IPS DF 19.7 (cell line): ENCODE results near the gene TSPAN8.
"Not testable (repeated sequence)": the region's sequence is repeated elsewhere in the genome, so short reads cannot be mapped to it uniquely, and the experiment has no call there.

ENCODE experiments used
- DNase-seq: peaks from one replicate; pipeline ENCODE4 v3.0.0-alpha.2; 2013; ENCODE audit warnings: low read depth, low spot score

The TSPAN8 gene

GRCh38 chr12:71128191-71128788 lies 29.5 kb downstream of the TSPAN8 start:
- DNase-seq, result no peak

- DNase-seq, result no peak
These were observed 31.9 kb downstream of the TSPAN8 start for GRCh38 chr12:71125949-71126348.

- DNase-seq, result no peak
These were observed 32.3 kb downstream of the TSPAN8 start for GRCh38 chr12:71125515-71125914.

GRCh38 chr12:71124835-71125460 lies 32.9 kb downstream of the TSPAN8 start:
- DNase-seq, result no peak

GRCh38 chr12:71113148-71113547 lies 44.7 kb downstream of the TSPAN8 start:
- not testable (repeated sequence) for DNase-seq

- no peak for DNase-seq
These were observed 48.0 kb downstream of the TSPAN8 start for GRCh38 chr12:71109834-71110233.

- DNase-seq, result no peak
These were observed 49.4 kb downstream of the TSPAN8 start for GRCh38 chr12:71108355-71108754.

GRCh38 chr12:71107936-71108335 lies 49.9 kb downstream of the TSPAN8 start:
- DNase-seq, result no peak

GRCh38 chr12:71105956-71106355 lies 51.8 kb downstream of the TSPAN8 start:
- DNase-seq, result no peak

GRCh38 chr12:71092290-71092689 lies 65.5 kb downstream of the TSPAN8 start:
- no peak for DNase-seq

GRCh38 chr12:71090971-71091370 lies 66.8 kb downstream of the TSPAN8 start:
- no peak for DNase-seq

GRCh38 chr12:71085575-71085974 lies 72.2 kb downstream of the TSPAN8 start:
- DNase-seq, result no peak

- no peak for DNase-seq
These were observed 82.1 kb downstream of the TSPAN8 start for GRCh38 chr12:71075743-71076142.
